Gastrocnemius medialis (tissue), 4 donors: ENCODE data around the gene ASTN2.

Source experiments
- CTCF ChIP-seq, 5 experiments: fragments of 450-650 bp in 3 of 5; fragments of 200-600 bp in 2 of 5; sonication (generic) in 2 of 5; IDR thresholded peaks in 4 of 5; conservative IDR thresholded peaks in 1 of 5; 1 replicate in 4 of 5; 2 replicates in 1 of 5; pipeline ENCODE4 v1.5.1; 2016 to 2019; ENCODE audit warnings: antibody characterized with exemption in 5 of 5, mild to moderate bottlenecking in 3 of 5, moderate library complexity in 3 of 5
- POLR2A ChIP-seq, 2 donors: fragments of 450-650 bp; IDR thresholded peaks; one replicate each; pipeline ENCODE4 v1.6.1; 2017; ENCODE audit warnings: antibody characterized with exemption in 2 of 2, mild to moderate bottlenecking in 2 of 2, moderate library complexity in 2 of 2

DNA sequence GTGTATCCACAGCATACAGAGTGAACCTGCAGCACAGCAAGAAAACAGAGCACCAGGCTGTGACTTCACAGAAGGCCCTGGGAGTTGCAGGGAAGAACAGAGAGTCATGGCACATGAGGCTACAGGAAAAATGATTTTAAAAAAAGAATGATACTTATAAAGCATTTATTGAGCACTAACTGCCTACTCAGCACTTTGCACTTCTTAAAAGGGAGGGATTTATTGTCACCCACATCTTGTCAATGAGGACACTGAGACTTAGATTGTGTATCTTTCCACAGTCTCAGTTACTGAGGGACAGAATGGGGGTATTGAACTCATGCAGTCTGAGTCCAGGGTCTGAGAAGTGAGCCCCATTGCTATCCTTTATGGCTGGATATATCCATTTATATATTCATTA, 972.3 kb downstream of the ASTN2 start:
- TF ChIP-seq POLR2A (IDR thresholded peaks at IDR 0.05) (no peak), CTCF (IDR thresholded peaks at IDR 0.05 in 4 of 5, conservative IDR thresholded peaks at IDR 0.05 in 1 of 5) (no peak)
